Left renal cortex interstitium (tissue), 4 donors: ENCODE results near the gene GNAT2. TPM values are rescaled to one million over a fixed set of nuclear protein-coding genes. Genes with fewer than 3 reads are reported as not detected.
"Not testable (repeated sequence)": the region's sequence is repeated elsewhere in the genome, so short reads cannot be mapped to it uniquely, and the experiment has no call there.

Source experiments
- DNase-seq, 4 donors: peaks; one replicate each; pipeline ENCODE4 v3.0.0-alpha.2; 2013; ENCODE audit warnings: low read depth in 4 of 4, low spot score in 2 of 4, missing footprints in 1 of 4
- polyA plus RNA-seq, 4 donors: library from polyadenylated mRNA; unstranded; fragments of 120-200 nt; gene quantifications; one replicate each; pipeline ENCODE4 v1.2.1, GENCODE V29; 2013; ENCODE audit not compliant: insufficient read length in 4 of 4

The GNAT2 gene
- polyA plus RNA-seq: not detected

DNA sequence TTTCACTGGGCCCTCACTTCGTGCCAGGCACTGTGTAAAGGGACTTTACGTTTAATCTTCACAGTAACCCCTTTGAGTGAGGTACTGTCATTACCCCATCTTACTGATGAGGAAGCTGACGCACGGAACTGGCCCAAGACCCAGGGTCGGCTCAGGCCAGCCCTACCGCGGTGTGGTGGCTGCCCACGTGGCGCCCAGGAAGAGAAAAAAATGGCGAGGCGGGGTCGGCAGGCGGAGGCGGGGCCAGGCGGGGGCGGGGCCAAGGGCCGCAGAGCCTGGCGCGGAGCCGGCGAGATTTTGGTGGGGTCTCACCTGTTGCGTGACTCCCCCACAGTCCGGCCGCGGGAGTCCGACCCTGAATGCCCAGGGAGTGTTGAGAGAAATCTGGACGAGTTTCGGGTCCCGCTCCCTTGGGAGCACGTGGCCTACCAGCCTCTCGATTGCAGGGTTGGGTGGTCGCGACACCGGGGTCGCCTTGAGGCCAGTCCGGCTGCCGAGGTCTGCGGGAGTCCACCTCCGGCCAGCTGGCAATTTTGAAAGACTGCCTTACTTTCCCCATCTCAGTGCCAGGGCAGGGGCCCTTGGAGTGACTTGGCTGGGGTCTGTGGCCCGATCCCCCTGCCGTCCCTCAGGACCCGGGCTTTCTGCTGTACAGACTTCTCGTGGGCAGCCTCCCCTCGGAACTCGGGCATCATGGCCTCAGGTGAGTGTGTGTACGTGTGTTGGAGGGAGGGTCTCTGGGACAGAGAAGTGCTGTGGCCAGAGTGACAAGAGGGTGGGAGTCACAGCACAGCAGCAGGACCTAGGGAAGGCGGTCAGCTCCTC is at the start of gene GNAT2, which contains the start of gene AMPD2:
Gene GNAT2 (minus strand): TSS at position 41 of the 825 bp plus-strand sequence. CDS start 6,746 bp downstream, outside the sequence.
Gene AMPD2 (plus strand): TSS at position 262 of the 825 bp plus-strand sequence. CDS start 1,339 bp downstream, outside the sequence.
- DNase-seq: no peak

DNA sequence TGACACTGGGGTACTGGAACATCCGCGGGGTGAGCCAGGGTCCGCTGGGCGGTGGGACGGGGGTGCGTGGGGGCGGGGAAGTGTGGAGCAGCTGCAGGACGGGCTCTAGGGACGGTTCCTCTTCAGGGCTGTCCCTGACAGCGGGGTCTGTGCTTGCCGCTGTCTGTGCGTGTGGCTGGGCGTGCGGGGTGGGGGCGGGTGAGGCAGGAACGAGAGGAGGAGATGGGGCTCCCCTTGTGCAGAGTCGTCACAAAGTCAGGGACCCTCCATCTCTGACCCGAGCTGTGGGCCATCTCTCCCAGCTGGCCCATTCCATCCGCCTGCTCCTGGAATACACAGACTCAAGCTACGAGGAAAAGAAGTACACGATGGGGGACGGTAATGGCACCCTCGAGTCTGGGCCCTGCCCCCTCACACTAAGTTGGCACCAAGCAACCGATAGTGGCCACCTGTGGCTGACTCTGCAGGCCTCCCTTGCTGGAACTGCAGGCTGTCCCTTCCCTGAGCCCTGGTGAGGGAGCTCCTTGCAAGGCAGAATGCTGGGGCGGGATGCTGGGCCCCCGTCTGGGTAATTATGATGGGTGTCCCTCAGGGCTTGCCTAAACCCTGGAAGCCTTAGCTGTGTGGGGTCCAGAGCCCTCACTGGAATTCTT is 48.8 kb upstream of the GNAT2 start:
- no peak for DNase-seq

DNA sequence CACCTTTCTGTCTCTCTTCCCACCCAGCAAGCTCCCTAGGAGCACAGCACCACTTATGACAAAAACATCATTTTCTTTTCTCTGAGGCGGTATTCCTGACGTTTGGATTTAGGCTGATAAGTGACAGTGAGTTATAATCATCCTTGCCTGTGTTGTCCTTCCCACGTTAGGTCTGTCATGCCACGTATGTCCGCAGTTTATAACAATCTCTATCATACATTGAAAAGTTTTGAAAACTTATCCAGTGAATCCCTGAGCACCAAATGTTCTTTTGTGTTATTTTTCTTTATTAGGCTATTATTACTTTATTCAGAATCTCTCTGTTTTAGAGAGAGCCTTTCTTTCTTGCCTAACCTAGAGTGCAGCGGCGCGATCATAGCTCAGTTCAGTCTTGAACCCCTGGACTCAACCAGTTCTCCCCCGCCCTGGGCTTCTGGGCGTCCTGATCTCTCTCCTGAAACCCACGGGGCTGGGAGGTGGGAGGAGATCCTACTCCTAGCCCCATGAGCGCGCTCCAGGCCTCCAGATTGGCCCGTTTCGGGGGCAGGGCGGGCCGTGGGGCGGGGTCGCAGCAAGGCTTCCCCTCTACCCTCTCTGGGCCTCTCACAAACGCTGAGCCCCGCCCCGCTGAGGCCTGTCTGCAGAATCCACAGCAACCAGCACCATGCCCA is 48.2 kb upstream of the GNAT2 start, which contains the start of gene GSTM2:
Gene GSTM2 (plus strand): TSS at position 606 of the 671 bp plus-strand sequence. CDS start 59 bp downstream, at position 665.
- peak in 3 of 4 donors; percentile 69 to 86 (median 83) for DNase-seq

- no peak for DNase-seq
Observed at GRCh38 chr1:109664671-109665070, 45.3 kb upstream of the GNAT2 start.

DNA sequence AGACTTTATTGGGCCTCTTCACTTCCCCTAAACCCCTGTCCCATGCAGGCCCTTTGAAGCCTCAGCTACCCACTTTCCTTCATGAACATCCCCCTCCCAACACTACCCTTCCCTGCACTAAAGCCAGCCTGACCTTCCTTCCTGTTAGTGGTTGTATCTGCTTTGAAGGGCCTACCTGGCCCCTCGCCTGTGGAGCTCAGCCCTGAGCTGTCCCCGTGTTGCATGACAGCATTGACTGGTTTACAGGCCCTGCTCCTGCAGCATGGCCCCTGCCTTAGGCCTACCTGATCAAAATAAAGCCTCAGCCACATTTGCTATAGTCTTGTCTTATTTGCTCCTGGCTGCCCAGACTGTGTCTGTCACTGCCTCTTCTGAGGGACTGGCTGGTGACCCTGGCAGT is 42.0 kb upstream of the GNAT2 start:
- no peak for DNase-seq

GRCh38 chr1:109660691-109661026 is 41.2 kb upstream of the GNAT2 start:
- DNase-seq: not testable (repeated sequence)

DNA sequence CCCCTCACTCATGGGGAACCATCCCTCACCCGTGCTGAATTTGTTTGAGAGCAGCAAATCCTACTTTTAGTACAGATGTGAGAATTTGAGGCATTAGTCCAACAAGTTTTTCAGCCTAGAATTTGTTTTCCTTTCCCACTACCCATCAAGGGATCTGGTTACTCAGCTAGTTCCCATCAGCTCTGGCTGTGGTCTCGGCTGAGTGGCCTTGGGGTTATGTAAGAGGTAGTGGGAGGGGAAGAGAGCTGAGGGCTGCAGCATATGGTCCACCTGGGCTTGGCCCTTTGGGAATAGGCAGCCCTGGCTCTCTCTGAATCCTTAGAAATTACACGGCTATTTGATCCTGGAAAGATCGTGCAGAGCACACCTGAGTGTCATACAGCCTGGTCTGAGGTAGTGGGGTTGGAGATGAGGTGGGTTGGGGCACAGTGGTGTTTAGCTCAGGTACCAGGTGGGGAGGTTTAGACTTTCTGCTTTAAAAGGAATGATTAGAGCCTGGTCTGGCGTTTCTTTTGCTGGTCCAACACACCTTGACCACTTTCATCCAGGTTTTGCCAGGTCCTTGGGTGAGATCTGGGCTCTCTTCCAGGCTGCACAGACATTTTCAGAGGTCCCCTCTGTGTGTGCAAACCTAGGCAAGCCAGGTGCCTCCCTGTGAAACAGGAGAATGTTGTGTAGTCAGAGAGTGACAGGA is 40.7 kb upstream of the GNAT2 start:
- peak in 2 of 4 donors; percentile 64 to 69 for DNase-seq

GRCh38 chr1:109659145-109659544 is 39.7 kb upstream of the GNAT2 start:
- no peak for DNase-seq

GRCh38 chr1:109658533-109659042 is 39.2 kb upstream of the GNAT2 start:
- DNase-seq: no peak

GRCh38 chr1:109657970-109658369 is 38.6 kb upstream of the GNAT2 start:
- no peak for DNase-seq

- no peak for DNase-seq
Observed at GRCh38 chr1:109657395-109657794, 38.0 kb upstream of the GNAT2 start.

DNA sequence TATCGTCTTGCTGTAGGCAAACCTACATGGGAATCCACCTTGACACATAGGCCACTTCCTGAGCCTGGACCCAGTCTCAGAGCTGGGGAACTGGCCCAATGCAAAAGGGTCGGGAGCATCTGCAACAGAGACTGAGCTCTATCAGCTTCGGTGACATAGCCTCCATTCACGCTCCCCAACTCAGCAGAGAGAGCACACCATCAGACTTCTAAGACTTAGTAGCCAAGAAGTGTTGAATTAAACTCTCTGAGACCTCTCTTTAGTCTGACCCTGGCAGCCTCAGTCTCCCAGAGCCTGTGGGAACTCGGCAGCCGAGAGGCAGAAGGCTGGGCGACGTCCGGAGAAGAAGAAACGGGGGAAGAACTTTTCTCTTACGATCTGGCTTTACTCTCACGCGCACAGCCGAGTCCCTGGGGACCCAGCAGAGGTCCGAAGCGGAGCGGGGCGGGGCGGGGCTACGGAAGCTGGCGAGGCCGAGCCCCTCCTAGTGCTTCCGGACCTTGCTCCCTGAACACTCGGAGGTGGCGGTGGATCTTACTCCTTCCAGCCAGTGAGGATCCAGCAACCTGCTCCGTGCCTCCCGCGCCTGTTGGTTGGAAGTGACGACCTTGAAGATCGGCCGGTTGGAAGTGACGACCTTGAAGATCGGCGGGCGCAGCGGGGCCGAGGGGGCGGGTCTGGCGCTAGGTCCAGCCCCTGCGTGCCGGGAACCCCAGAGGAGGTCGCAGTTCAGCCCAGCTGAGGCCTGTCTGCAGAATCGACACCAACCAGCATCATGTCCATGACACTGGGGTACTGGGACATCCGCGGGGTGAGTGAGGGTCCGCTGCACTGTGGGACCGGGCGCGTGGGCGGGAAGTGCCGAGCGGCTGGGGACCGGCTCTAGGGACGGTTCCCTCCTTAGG is 36.5 kb upstream of the GNAT2 start, which contains the start of gene GSTM4:
Gene GSTM4 (plus strand): TSS at position 485 of the 905 bp plus-strand sequence. CDS start 291 bp downstream, at position 776.
- peak; percentile 50 to 79 (median 68) for DNase-seq

- DNase-seq: no peak
Observed at GRCh38 chr1:109654519-109654918, 35.1 kb upstream of the GNAT2 start.

DNA sequence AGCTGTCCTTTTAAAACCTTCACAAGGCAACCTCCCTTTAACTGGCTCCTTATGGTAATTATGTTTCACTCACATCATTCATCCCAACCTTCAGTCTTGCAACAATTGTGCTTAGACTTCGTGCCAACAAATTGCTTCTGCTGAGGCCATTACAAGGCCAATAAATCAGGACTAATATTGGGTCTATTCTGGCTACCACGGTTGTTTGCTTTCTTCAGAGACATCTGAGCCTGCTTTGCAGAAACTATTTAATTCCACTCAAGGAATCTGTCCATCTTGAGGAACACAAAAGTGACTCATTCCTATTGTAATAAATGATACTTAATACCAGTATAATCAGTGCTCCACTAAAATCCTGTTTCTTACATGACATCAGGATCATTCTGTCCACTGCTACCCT is 33.9 kb upstream of the GNAT2 start:
- no peak for DNase-seq

- DNase-seq: no peak
Observed at GRCh38 chr1:109652402-109652801, 33.0 kb upstream of the GNAT2 start.

DNA sequence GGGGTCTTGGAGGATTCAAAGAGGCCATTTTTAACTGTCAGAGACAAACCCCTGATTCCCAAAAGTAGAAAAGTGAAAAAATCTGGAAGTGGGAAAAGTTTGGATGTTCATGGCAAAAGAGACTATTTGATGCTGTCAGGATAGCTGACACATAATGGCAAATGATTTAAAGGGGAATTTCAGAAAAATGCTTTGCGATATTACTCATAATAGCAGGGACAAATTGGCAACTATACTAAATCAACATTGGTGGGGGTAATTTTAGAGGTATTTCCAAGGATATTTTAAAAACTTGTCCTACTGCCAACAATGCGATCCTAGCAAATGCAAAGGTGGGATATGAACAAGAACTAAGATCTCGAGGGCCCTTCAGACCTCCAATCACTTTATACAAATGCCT is 31.2 kb upstream of the GNAT2 start:
- no peak for DNase-seq

- DNase-seq: no peak
Observed at GRCh38 chr1:109649491-109649914, 30.1 kb upstream of the GNAT2 start.

GRCh38 chr1:109644670-109645069 is 25.3 kb upstream of the GNAT2 start:
- DNase-seq: no peak
